Liver (tissue), 9 donors: Measurements from ENCODE around the gene ADARB1. TPM values are rescaled to one million over a fixed set of nuclear protein-coding genes. Genes with fewer than 3 reads are reported as not detected.

Experiments used
- DNase-seq: peaks from one replicate; pipeline ENCODE4 v3.0.0-alpha.2; 2017; ENCODE audit warnings: low spot score
- H3K27ac ChIP-seq, 2 donors: one replicate each; pipeline ENCODE4 v1.7.0; 2013; ENCODE audit warnings: inconsistent platforms in 2 of 2, low read length in 2 of 2, control low read depth in 1 of 2, low read depth in 1 of 2, mild to moderate bottlenecking in 1 of 2
- H3K27me3 ChIP-seq, 4 donors: one replicate each; pipeline versions ENCODE4 v1.6.1 to v1.7.0; 2013; ENCODE audit warnings: low read length in 3 of 4, inconsistent platforms in 1 of 4, mild to moderate bottlenecking in 1 of 4, moderate library complexity in 1 of 4; ENCODE audit not compliant: control insufficient read depth in 4 of 4, insufficient read depth in 4 of 4
- H3K36me3 ChIP-seq, 4 donors: one replicate each; pipeline versions ENCODE4 v1.6.1 to v1.7.0; 2013; ENCODE audit warnings: low read length in 3 of 4, mild to moderate bottlenecking in 3 of 4, low read depth in 1 of 4, moderate library complexity in 1 of 4; ENCODE audit not compliant: control insufficient read depth in 4 of 4, insufficient read depth in 3 of 4
- H3K4me1 ChIP-seq, 4 donors: one replicate each; pipeline versions ENCODE4 v1.6.1 to v1.7.0; 2013; ENCODE audit warnings: low read length in 3 of 4, mild to moderate bottlenecking in 3 of 4, moderate library complexity in 1 of 4; ENCODE audit not compliant: control insufficient read depth in 4 of 4, insufficient read depth in 4 of 4
- H3K4me3 ChIP-seq, 3 donors: one replicate each; pipeline versions ENCODE4 v1.6.1 to v1.7.0; 2013; ENCODE audit warnings: low read length in 3 of 3, control low read depth in 1 of 3, low read depth in 1 of 3, mild to moderate bottlenecking in 1 of 3
- H3K9ac ChIP-seq, 2 donors: one replicate each; pipeline ENCODE4 v1.7.0; 2013; ENCODE audit warnings: low read length in 2 of 2, mild to moderate bottlenecking in 2 of 2, moderate library complexity in 2 of 2, control low read depth in 1 of 2, low read depth in 1 of 2
- H3K9me3 ChIP-seq, 4 donors: one replicate each; pipeline versions ENCODE4 v1.6.1 to v1.7.0; 2013; ENCODE audit warnings: low read length in 3 of 4; ENCODE audit not compliant: control insufficient read depth in 4 of 4
- EGR1 ChIP-seq, 2 donors: IDR thresholded peaks; 2 replicates each; pipeline ENCODE4 v1.6.1; 2016 to 2018; ENCODE audit warnings: antibody characterized with exemption in 2 of 2, low read depth in 2 of 2
- FOXA1 ChIP-seq: IDR thresholded peaks from 2 replicates; pipeline ENCODE4 v1.6.1; 2016; ENCODE audit warnings: antibody characterized with exemption
- FOXA2 ChIP-seq: IDR thresholded peaks from 2 replicates; pipeline ENCODE4 v1.6.1; 2016; ENCODE audit warnings: antibody characterized with exemption
- GABPA ChIP-seq, 2 donors: IDR thresholded peaks in 1 of 2; conservative IDR thresholded peaks in 1 of 2; 2 replicates each; pipeline ENCODE4 v1.6.1; 2016; ENCODE audit warnings: antibody characterized with exemption in 2 of 2, mild to moderate bottlenecking in 1 of 2, moderate library complexity in 1 of 2
- HNF4G ChIP-seq: IDR thresholded peaks from 2 replicates; pipeline ENCODE4 v1.6.1; 2016; ENCODE audit warnings: antibody characterized with exemption
- NR2F2 ChIP-seq: IDR thresholded peaks from 2 replicates; pipeline ENCODE4 v1.6.1; 2016; ENCODE audit warnings: antibody characterized with exemption
- RXRA ChIP-seq, 2 donors: IDR thresholded peaks; 2 replicates each; pipeline ENCODE4 v1.6.1; 2017 to 2018; ENCODE audit warnings: antibody characterized with exemption in 2 of 2, mild to moderate bottlenecking in 1 of 2
- SP1 ChIP-seq: IDR thresholded peaks from 2 replicates; pipeline ENCODE4 v1.6.1; 2018; ENCODE audit warnings: antibody characterized with exemption, mild to moderate bottlenecking
- TAF1 ChIP-seq: conservative IDR thresholded peaks from 2 replicates; pipeline ENCODE4 v1.6.1; 2016; ENCODE audit warnings: antibody characterized with exemption, mild to moderate bottlenecking
- YY1 ChIP-seq: IDR thresholded peaks from 2 replicates; pipeline ENCODE4 v1.6.1; 2016; ENCODE audit warnings: antibody characterized with exemption, mild to moderate bottlenecking
- WGBS: extraction: QIAGEN DNeasy Blood & Tissue Kit; methylation state at CpG from one replicate; pipeline ENCODE4 v1.1.7; 2013; 5-methylcytosine and 5-hydroxymethylcytosine counted together
- polyA plus RNA-seq, 2 donors: library from polyadenylated mRNA; stranded (reverse) in 1 of 2; unstranded in 1 of 2; fragments of 200-250 nt in 1 of 2; fragments of >200 nt in 1 of 2; fragmentation: Nextera tagmentation in 1 of 2; extraction: Ambion mirVana in 1 of 2; gene quantifications; one replicate each; pipeline versions ENCODE4 v1.2.1 to v1.2.3, GENCODE V29; 2013 to 2015
- total RNA-seq, 2 donors: library from RNA; depleted of rRNA; stranded (reverse); fragments of >200 nt; gene quantifications; one replicate each; pipeline ENCODE4 v1.2.3, GENCODE V29; 2014
- TF ChIP-seq, protein P1 (sequence below): IDR thresholded peaks from 2 replicates; pipeline ENCODE4 v1.6.1; 2016; ENCODE audit warnings: antibody characterized with exemption
- TF ChIP-seq, protein P2 (sequence below): IDR thresholded peaks from 2 replicates; pipeline ENCODE4 v1.6.1; 2016; ENCODE audit warnings: antibody characterized with exemption
- TF ChIP-seq, protein P3 (sequence below): IDR thresholded peaks from 2 replicates; pipeline ENCODE4 v1.6.1; 2016; ENCODE audit warnings: antibody characterized with exemption, mild to moderate bottlenecking
- TF ChIP-seq, protein P4 (sequence below): IDR thresholded peaks from 2 replicates; pipeline ENCODE4 v1.6.1; 2016; ENCODE audit warnings: antibody characterized with exemption
- TF ChIP-seq, protein P5 (sequence below): fragments of 150-350 bp; IDR thresholded peaks from 2 replicates; pipeline ENCODE4 v1.5.1; 2017; ENCODE audit warnings: improper control_type of control experiment, low read depth, low read length; ENCODE audit not compliant: missing input control
- donor health status: healthy.
- donor health status: healthy.
- donor health status: healthy.
- donor health status: healthy.
- donor health status: healthy.

Gene ADARB1
- total and polyA plus RNA-seq, 4 donors: 1.6 to 7.8 (median 2.9) TPM

DNA sequence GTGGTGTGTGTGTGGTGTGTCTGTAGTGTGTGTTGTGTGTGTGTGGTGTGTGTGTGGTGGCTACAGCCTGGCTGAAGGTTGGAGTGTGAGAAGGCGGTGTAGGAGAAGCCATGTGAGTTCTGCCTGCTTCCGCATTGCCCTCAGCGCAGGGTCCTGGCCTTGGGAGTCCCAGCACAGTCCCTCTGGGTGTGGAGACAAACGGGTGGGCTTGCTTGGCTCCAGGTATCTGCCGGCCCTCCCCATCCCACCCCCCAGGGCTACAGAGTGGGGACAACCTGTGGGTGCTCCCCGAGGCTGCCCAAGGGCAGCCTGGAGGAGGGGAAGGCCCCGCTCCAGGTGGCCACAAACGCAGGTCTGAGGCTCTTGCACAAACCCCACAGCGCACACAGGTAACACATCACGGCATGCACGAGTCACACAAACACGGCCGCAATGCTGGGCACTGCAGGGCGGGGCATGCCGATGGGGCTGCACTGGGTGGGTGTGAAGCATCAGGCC lies 31.7 kb upstream of the ADARB1 start:
- Histone ChIP-seq H3K36me3 (no peaks in the 10 kb centered on the region), H3K27me3 (peaks cover 0 to 8% (median 0%) of the 10 kb centered on the region in 4 donors), H3K4me1 (no peaks in the 10 kb centered on the region), H3K27ac (no peak overlapping the region), H3K9ac (no peak overlapping the region), H3K4me3 (no peak overlapping the region), H3K9me3 (peaks cover 2 to 8% (median 3%) of the 10 kb centered on the region in 4 donors)
- no peak for DNase-seq
- WGBS: 87% methylated on average over 15 of the region's 15 CpGs
- no peak for TF ChIP-seq YY1
- TF ChIP-seq, protein P1, sequence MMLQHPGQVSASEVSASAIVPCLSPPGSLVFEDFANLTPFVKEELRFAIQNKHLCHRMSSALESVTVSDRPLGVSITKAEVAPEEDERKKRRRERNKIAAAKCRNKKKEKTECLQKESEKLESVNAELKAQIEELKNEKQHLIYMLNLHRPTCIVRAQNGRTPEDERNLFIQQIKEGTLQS: no peak
- TF ChIP-seq RXRA (IDR thresholded peaks at IDR 0.05): no peak
- no peak for TF ChIP-seq FOXA1
- TF ChIP-seq, protein P2, sequence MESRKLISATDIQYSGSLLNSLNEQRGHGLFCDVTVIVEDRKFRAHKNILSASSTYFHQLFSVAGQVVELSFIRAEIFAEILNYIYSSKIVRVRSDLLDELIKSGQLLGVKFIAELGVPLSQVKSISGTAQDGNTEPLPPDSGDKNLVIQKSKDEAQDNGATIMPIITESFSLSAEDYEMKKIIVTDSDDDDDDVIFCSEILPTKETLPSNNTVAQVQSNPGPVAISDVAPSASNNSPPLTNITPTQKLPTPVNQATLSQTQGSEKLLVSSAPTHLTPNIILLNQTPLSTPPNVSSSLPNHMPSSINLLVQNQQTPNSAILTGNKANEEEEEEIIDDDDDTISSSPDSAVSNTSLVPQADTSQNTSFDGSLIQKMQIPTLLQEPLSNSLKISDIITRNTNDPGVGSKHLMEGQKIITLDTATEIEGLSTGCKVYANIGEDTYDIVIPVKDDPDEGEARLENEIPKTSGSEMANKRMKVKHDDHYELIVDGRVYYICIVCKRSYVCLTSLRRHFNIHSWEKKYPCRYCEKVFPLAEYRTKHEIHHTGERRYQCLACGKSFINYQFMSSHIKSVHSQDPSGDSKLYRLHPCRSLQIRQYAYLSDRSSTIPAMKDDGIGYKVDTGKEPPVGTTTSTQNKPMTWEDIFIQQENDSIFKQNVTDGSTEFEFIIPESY: no peak
- no peak for TF ChIP-seq NR2F2
- TF ChIP-seq HNF4G: no peak

DNA sequence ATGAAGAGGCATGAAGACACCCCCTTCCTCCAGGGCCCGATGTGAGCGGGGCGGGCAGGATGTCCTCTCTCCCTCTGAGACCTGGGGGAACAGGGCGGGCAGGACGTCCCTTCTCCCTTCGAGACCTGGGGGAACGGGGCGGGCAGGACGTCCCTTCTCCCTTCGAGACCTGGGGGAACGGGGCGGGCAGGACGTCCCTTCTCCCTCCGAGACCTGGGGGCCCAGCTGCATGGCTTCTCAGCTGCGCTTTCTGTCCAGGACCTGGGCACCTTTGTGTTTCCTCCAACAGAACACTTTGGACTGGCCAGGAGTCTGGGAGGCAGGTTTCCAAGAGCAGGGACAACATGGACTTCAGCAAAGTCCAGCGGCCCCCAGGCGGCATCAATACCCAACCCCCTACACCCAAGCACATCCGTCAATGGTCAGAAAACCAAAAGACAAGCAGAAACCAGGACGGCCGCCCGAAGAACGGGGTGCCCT lies 30.8 kb upstream of the ADARB1 start:
- no peaks in the 10 kb centered on the region for H3K36me3 ChIP-seq
- no peak overlapping the region for H3K4me3 ChIP-seq
- no peak overlapping the region for H3K27ac ChIP-seq
- WGBS: 89% methylated on average over 22 of the region's 22 CpGs
- H3K27me3 ChIP-seq: peaks cover 0 to 8% (median 0%) of the 10 kb centered on the region in 4 donors
- DNase-seq: no peak
- H3K9me3 ChIP-seq: peaks cover 2 to 8% (median 3%) of the 10 kb centered on the region in 4 donors
- no peaks in the 10 kb centered on the region for H3K4me1 ChIP-seq
- TF ChIP-seq GABPA (IDR thresholded peaks at IDR 0.05 in 1 of 2, conservative IDR thresholded peaks at IDR 0.05 in 1 of 2) (no peak), FOXA2 (no peak), HNF4G (no peak), YY1 (no peak), EGR1 (IDR thresholded peaks at IDR 0.05; ENCODE audit: low read depth in 2 of 2) (no peak), SP1 (no peak), RXRA (IDR thresholded peaks at IDR 0.05) (no peak), TAF1 (no peak)
- TF ChIP-seq, protein P3, sequence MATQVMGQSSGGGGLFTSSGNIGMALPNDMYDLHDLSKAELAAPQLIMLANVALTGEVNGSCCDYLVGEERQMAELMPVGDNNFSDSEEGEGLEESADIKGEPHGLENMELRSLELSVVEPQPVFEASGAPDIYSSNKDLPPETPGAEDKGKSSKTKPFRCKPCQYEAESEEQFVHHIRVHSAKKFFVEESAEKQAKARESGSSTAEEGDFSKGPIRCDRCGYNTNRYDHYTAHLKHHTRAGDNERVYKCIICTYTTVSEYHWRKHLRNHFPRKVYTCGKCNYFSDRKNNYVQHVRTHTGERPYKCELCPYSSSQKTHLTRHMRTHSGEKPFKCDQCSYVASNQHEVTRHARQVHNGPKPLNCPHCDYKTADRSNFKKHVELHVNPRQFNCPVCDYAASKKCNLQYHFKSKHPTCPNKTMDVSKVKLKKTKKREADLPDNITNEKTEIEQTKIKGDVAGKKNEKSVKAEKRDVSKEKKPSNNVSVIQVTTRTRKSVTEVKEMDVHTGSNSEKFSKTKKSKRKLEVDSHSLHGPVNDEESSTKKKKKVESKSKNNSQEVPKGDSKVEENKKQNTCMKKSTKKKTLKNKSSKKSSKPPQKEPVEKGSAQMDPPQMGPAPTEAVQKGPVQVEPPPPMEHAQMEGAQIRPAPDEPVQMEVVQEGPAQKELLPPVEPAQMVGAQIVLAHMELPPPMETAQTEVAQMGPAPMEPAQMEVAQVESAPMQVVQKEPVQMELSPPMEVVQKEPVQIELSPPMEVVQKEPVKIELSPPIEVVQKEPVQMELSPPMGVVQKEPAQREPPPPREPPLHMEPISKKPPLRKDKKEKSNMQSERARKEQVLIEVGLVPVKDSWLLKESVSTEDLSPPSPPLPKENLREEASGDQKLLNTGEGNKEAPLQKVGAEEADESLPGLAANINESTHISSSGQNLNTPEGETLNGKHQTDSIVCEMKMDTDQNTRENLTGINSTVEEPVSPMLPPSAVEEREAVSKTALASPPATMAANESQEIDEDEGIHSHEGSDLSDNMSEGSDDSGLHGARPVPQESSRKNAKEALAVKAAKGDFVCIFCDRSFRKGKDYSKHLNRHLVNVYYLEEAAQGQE: no peak
- TF ChIP-seq, protein P4, sequence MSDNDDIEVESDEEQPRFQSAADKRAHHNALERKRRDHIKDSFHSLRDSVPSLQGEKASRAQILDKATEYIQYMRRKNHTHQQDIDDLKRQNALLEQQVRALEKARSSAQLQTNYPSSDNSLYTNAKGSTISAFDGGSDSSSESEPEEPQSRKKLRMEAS: no peak
- TF ChIP-seq, protein P5, sequence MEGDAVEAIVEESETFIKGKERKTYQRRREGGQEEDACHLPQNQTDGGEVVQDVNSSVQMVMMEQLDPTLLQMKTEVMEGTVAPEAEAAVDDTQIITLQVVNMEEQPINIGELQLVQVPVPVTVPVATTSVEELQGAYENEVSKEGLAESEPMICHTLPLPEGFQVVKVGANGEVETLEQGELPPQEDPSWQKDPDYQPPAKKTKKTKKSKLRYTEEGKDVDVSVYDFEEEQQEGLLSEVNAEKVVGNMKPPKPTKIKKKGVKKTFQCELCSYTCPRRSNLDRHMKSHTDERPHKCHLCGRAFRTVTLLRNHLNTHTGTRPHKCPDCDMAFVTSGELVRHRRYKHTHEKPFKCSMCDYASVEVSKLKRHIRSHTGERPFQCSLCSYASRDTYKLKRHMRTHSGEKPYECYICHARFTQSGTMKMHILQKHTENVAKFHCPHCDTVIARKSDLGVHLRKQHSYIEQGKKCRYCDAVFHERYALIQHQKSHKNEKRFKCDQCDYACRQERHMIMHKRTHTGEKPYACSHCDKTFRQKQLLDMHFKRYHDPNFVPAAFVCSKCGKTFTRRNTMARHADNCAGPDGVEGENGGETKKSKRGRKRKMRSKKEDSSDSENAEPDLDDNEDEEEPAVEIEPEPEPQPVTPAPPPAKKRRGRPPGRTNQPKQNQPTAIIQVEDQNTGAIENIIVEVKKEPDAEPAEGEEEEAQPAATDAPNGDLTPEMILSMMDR: no peak
- no peak overlapping the region for H3K9ac ChIP-seq
